Cardiac fibroblast (primary cell): ENCODE data around the gene TMEM119.
"Not testable (repeated sequence)": the region's sequence is repeated elsewhere in the genome, so short reads cannot be mapped to it uniquely, and the experiment has no call there.

Experiments
- DNase-seq, 2 donors: peaks; one replicate each; pipeline versions ENCODE4 v3.0.0 to v3.0.0-alpha.2; 2010; ENCODE audit warnings: low read depth in 2 of 2
- H3K4me3 ChIP-seq, 2 donors: replicated peaks in 1 of 2; 1 replicate in 1 of 2; 2 replicates in 1 of 2; pipeline ENCODE4 v1.5.1; 2011; ENCODE audit warnings: low read depth in 2 of 2, low read length in 2 of 2, mild to moderate bottlenecking in 2 of 2, moderate library complexity in 1 of 2
- TF ChIP-seq, protein P1 (sequence below): IDR thresholded peaks from one replicate; pipeline ENCODE4 v1.5.1; 2011; ENCODE audit warnings: low read depth, mild to moderate bottlenecking, low read length, inconsistent platforms

TMEM119 gene

GRCh38 chr12:108559007-108559655, 38.8 kb downstream of the TMEM119 start:
- DNase-seq: no peak
- TF ChIP-seq, protein P1, sequence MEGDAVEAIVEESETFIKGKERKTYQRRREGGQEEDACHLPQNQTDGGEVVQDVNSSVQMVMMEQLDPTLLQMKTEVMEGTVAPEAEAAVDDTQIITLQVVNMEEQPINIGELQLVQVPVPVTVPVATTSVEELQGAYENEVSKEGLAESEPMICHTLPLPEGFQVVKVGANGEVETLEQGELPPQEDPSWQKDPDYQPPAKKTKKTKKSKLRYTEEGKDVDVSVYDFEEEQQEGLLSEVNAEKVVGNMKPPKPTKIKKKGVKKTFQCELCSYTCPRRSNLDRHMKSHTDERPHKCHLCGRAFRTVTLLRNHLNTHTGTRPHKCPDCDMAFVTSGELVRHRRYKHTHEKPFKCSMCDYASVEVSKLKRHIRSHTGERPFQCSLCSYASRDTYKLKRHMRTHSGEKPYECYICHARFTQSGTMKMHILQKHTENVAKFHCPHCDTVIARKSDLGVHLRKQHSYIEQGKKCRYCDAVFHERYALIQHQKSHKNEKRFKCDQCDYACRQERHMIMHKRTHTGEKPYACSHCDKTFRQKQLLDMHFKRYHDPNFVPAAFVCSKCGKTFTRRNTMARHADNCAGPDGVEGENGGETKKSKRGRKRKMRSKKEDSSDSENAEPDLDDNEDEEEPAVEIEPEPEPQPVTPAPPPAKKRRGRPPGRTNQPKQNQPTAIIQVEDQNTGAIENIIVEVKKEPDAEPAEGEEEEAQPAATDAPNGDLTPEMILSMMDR: no peak
- no peak overlapping the region for H3K4me3 ChIP-seq

GRCh38 chr12:108555383-108555782, 42.5 kb downstream of the TMEM119 start:
- H3K4me3 ChIP-seq, DNase-seq: not testable (repeated sequence)

DNA sequence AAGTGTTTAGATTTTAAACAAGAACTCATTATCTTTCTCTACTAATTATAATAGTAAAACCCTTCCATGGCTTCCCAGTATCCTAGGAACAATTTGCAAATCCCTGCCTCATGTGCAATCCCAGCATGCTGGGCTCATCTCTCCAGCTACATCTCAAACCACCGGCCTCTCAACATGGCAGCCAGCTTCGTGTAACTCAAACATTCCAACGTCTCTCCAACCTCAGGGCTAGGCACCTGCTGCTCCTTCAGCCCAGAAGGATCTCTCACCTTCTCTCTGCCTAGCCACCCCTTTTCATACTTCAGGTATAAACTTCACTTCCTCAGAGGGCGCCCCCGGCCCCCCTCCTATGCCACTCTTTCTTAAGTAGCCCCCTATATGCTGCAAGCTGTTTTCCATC, 44.1 kb downstream of the TMEM119 start:
- TF ChIP-seq, protein P1: no peak
- H3K4me3 ChIP-seq: no peak overlapping the region
- no peak for DNase-seq

- TF ChIP-seq, protein P1: no peak
- DNase-seq: peak; percentile 45 to 55
- H3K4me3 ChIP-seq: no peak overlapping the region
Measured at GRCh38 chr12:108551535-108551934, 46.3 kb downstream of the TMEM119 start.

DNA sequence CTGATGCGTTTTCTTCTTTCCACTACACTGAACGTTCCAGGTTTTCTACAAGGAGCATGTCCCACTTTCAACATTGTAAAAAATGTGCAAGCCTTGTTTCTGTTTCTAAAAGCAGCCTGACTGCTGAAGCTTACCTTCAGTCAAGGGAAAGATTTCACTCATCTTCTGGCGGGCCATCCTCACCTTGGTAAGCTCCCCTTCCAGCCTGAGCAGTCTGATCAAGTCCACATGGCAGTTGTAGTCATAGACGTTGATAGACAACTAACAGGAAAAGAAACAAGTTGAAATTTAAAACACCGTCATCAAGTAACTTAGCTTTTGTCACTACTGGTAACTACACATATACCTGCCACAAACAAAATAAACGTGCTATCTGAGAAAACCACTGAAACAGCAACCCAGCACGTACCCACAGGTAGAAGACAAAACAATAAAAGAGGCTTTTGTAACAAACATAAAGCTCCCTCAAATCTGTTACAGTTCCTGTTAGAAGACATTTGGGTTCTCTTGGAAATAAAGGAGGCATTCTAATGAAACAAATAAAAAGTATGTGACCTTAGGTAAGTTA, 48.8 kb downstream of the TMEM119 start:
- DNase-seq: no peak
- TF ChIP-seq, protein P1: no peak

GRCh38 chr12:108547686-108548085, 50.2 kb downstream of the TMEM119 start:
- DNase-seq: no peak
- TF ChIP-seq, protein P1: no peak

More for the DNA sequence above, 48.8 kb downstream of the TMEM119 start:
- no peak overlapping the region for H3K4me3 ChIP-seq

GRCh38 chr12:108543652-108544051, 54.2 kb downstream of the TMEM119 start:
- TF ChIP-seq, protein P1: no peak
- H3K4me3 ChIP-seq: no peak overlapping the region
- no peak for DNase-seq

More at GRCh38 chr12:108547686-108548085, 50.2 kb downstream of the TMEM119 start:
- H3K4me3 ChIP-seq: no peak overlapping the region
